H9 (cell line): Measurements from ENCODE around the gene PKD1. TPM values are rescaled to one million over a fixed set of nuclear protein-coding genes. Genes with fewer than 3 reads are reported as not detected.
"Not testable (repeated sequence)": the region's sequence is repeated elsewhere in the genome, so short reads cannot be mapped to it uniquely, and the experiment has no call there.

ENCODE experiments used
- DNase-seq: peaks from one replicate; pipeline ENCODE4 v3.0.0-alpha.2; 2017
- H2AFZ ChIP-seq: one replicate; pipeline ENCODE4 v1.6.1; 2013; ENCODE audit warnings: mild to moderate bottlenecking, low read length, control low read depth, moderate library complexity
- H2AK5ac ChIP-seq: 2 replicates; pipeline ENCODE4 v1.6.1; 2013; ENCODE audit warnings: low read length, control low read depth, mixed read lengths; ENCODE audit not compliant: insufficient read length
- H2BK120ac ChIP-seq: one replicate; pipeline ENCODE4 v1.6.1; 2013; ENCODE audit warnings: low read depth, mild to moderate bottlenecking, low read length, control low read depth, inconsistent platforms; ENCODE audit not compliant: poor library complexity, severe bottlenecking
- H2BK12ac ChIP-seq: 2 replicates; pipeline ENCODE4 v1.6.1; 2013; ENCODE audit warnings: low read length, control low read depth, mixed read lengths, low read depth; ENCODE audit not compliant: insufficient read length
- H2BK15ac ChIP-seq: 2 replicates; pipeline ENCODE4 v1.6.1; 2013; ENCODE audit warnings: low read depth, low read length, control low read depth
- H2BK20ac ChIP-seq: one replicate; pipeline ENCODE4 v1.6.1; 2013; ENCODE audit warnings: low read depth, mild to moderate bottlenecking, low read length, control low read depth, inconsistent platforms; ENCODE audit not compliant: poor library complexity, severe bottlenecking
- H2BK5ac ChIP-seq: 2 replicates; pipeline ENCODE4 v1.6.1; 2013; ENCODE audit warnings: low read length, control low read depth, mixed read lengths; ENCODE audit not compliant: insufficient read length
- H3K14ac ChIP-seq: 2 replicates; pipeline ENCODE4 v1.6.1; 2013; ENCODE audit warnings: low read length, control low read depth; ENCODE audit not compliant: insufficient read depth
- H3K18ac ChIP-seq: 2 replicates; pipeline ENCODE4 v1.6.1; 2013; ENCODE audit warnings: low read depth, mild to moderate bottlenecking, mixed read lengths, low read length, control low read depth; ENCODE audit not compliant: insufficient read length
- H3K23ac ChIP-seq: 2 replicates; pipeline ENCODE4 v1.6.1; 2013; ENCODE audit warnings: low read length, control low read depth, mixed read lengths, low read depth; ENCODE audit not compliant: insufficient read length
- H3K23me2 ChIP-seq: 2 replicates; pipeline ENCODE4 v1.6.1; 2013; ENCODE audit warnings: low read depth, mild to moderate bottlenecking, mixed read lengths, low read length, control low read depth; ENCODE audit not compliant: insufficient read length, poor library complexity, severe bottlenecking
- H3K27ac ChIP-seq: 2 replicates; pipeline ENCODE4 v1.5.1; 2013; ENCODE audit warnings: low read length, control low read depth, mixed read lengths, low read depth; ENCODE audit not compliant: insufficient read length
- H3K27me3 ChIP-seq: 2 replicates; pipeline ENCODE4 v1.6.1; 2013; ENCODE audit warnings: low read length, control low read depth, inconsistent platforms; ENCODE audit not compliant: insufficient read depth
- H3K4ac ChIP-seq: 2 replicates; pipeline ENCODE4 v1.6.1; 2013; ENCODE audit warnings: low read depth, mild to moderate bottlenecking, control low read depth, inconsistent platforms, low read length, moderate library complexity
- H3K4me1 ChIP-seq: 2 replicates; pipeline ENCODE4 v1.6.1; 2013; ENCODE audit warnings: low read length, control low read depth, inconsistent platforms; ENCODE audit not compliant: insufficient read depth
- H3K4me2 ChIP-seq: 2 replicates; pipeline ENCODE4 v1.6.1; 2013; ENCODE audit warnings: low read length, control low read depth, mixed read lengths; ENCODE audit not compliant: insufficient read length, insufficient read depth
- H3K56ac ChIP-seq: 2 replicates; pipeline ENCODE4 v1.6.1; 2013; ENCODE audit warnings: low read depth, mild to moderate bottlenecking, mixed read lengths, low read length, control low read depth; ENCODE audit not compliant: insufficient read length
- H3K79me1 ChIP-seq: 2 replicates; pipeline ENCODE4 v1.6.1; 2013; ENCODE audit warnings: low read depth, mild to moderate bottlenecking, moderate library complexity, low read length, control low read depth, inconsistent platforms; ENCODE audit not compliant: insufficient read depth, poor library complexity, severe bottlenecking
- H3K79me2 ChIP-seq: 2 replicates; pipeline ENCODE4 v1.6.1; 2013; ENCODE audit warnings: low read length, control low read depth, inconsistent platforms; ENCODE audit not compliant: insufficient read depth
- H3K9ac ChIP-seq: 2 replicates; pipeline ENCODE4 v1.6.1; 2013; ENCODE audit warnings: low read length, control low read depth, mixed read lengths; ENCODE audit not compliant: insufficient read length; ENCODE audit errors: extremely low read depth
- H3K9me3 ChIP-seq: one replicate; pipeline ENCODE4 v1.6.1; 2013; ENCODE audit warnings: low read depth, low read length, inconsistent platforms; ENCODE audit not compliant: control insufficient read depth
- H3T11ph ChIP-seq: one replicate; pipeline ENCODE4 v1.6.1; 2013; ENCODE audit warnings: mild to moderate bottlenecking, low read length, control low read depth, inconsistent platforms
- H4K20me1 ChIP-seq: one replicate; pipeline ENCODE4 v1.6.1; 2013; ENCODE audit not compliant: control insufficient read depth, insufficient read length, insufficient read depth
- H4K5ac ChIP-seq: 2 replicates; pipeline ENCODE4 v1.6.1; 2013; ENCODE audit warnings: low read depth, mild to moderate bottlenecking, mixed read lengths, low read length, control low read depth; ENCODE audit not compliant: insufficient read length
- H4K8ac ChIP-seq: replicated peaks from 2 replicates; pipeline ENCODE4 v1.6.1; 2013; ENCODE audit warnings: low read length, control low read depth, mixed read lengths, low read depth; ENCODE audit not compliant: insufficient read length
- H4K91ac ChIP-seq: 2 replicates; pipeline ENCODE4 v1.6.1; 2013; ENCODE audit warnings: low read depth, mild to moderate bottlenecking, moderate library complexity, mixed read lengths, low read length, control low read depth; ENCODE audit not compliant: insufficient read length
- H3K27ac Mint-ChIP-seq, 3 experiments: 2 replicates in 2 of 3; 3 replicates in 1 of 3; pipeline ENCODE4 v1.8.0; 2020 to 2021; ENCODE audit warnings: mixed read lengths in 3 of 3, mild to moderate bottlenecking in 1 of 3, moderate library complexity in 1 of 3
- H3K27me3 Mint-ChIP-seq: 2 replicates; pipeline ENCODE4 v1.8.0; 2021; ENCODE audit warnings: low read depth, mild to moderate bottlenecking, moderate library complexity, mixed read lengths
- H3K36me3 Mint-ChIP-seq, 3 experiments: 2 replicates in 2 of 3; 3 replicates in 1 of 3; pipeline ENCODE4 v1.8.0; 2020 to 2021; ENCODE audit warnings: low read depth in 3 of 3, mixed read lengths in 3 of 3; ENCODE audit not compliant: insufficient read depth in 1 of 3
- H3K4me1 Mint-ChIP-seq, 2 experiments: 2 replicates each; pipeline ENCODE4 v1.8.0; 2020; ENCODE audit warnings: mixed read lengths in 2 of 2
- H3K4me3 Mint-ChIP-seq, 2 experiments: 2 replicates in 1 of 2; 3 replicates in 1 of 2; pipeline ENCODE4 v1.8.0; 2020 to 2021; ENCODE audit warnings: mild to moderate bottlenecking in 2 of 2, mixed read lengths in 2 of 2, moderate library complexity in 1 of 2
- H3K9me3 Mint-ChIP-seq, 2 experiments: 2 replicates in 1 of 2; 3 replicates in 1 of 2; pipeline ENCODE4 v1.8.0; 2020; ENCODE audit warnings: mild to moderate bottlenecking in 2 of 2, mixed read lengths in 2 of 2, moderate library complexity in 1 of 2
- WGBS: extraction: QIAGEN DNeasy Blood & Tissue Kit; methylation state at CpG from one replicate; pipeline ENCODE4 v1.1.7; 2013; ENCODE audit warnings: missing lambda C conversion rate, low lambda C conversion rate, mixed read lengths; ENCODE audit not compliant: insufficient read length; ENCODE audit errors: extremely low coverage; 5-methylcytosine and 5-hydroxymethylcytosine counted together
- total RNA-seq: library from RNA; stranded (reverse); gene quantifications from 2 replicates; pipeline ENCODE4 v1.2.1, GENCODE V29; 2021

PKD1 gene
- total RNA-seq, 1 experiment from 2014 or later: 88.0 TPM

DNA sequence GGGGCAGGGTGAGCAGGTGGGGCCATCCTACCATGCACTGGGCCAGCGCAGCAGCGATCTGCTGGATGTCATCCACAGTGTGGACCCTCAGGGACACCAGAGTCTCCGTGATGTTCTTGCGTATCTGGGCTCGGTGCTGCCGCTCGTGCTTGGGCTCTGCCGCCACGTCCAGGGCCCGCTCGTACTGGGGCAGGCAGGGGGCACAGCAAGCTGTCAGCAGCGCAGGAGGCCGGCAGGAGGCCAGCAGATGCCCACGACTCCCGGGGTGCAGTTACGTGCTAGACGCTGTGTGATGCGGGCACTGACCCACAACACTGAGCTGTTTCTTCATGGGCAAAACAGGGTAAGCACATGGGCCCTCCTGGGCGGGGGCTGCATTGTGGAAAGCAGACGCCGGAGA lies 30.4 kb downstream of the PKD1 start:
- not testable (repeated sequence) for H3K9me3 Mint-ChIP-seq, H4K8ac ChIP-seq, H3K4me1 Mint-ChIP-seq, H3K4me1 ChIP-seq, H3K27me3 ChIP-seq, H3K27ac ChIP-seq, H2BK15ac ChIP-seq, H4K20me1 ChIP-seq, DNase-seq, H3K9me3 ChIP-seq, H3K23me2 ChIP-seq, H3K4me2 ChIP-seq, H3K79me1 ChIP-seq, H3K9ac ChIP-seq, H2AFZ ChIP-seq, H3K23ac ChIP-seq, H3K27me3 Mint-ChIP-seq, H3K18ac ChIP-seq, H2BK20ac ChIP-seq, H3K56ac ChIP-seq, H2BK120ac ChIP-seq, H3K4me3 Mint-ChIP-seq, H3K27ac Mint-ChIP-seq, H3K4ac ChIP-seq, H3T11ph ChIP-seq, H2BK5ac ChIP-seq, H3K79me2 ChIP-seq, H2AK5ac ChIP-seq, H3K14ac ChIP-seq, H4K91ac ChIP-seq, H2BK12ac ChIP-seq, H4K5ac ChIP-seq
- no CpG with 5 or more reads among the region's 21 CpGs for WGBS
- H3K36me3 Mint-ChIP-seq: peaks cover 7 to 29% (median 13%) of the 10 kb centered on the region in 3 experiments; a peak in 6 of 7 replicates

GRCh38 chr16:2104464-2104863 lies 31.2 kb downstream of the PKD1 start:
- H3K9ac ChIP-seq, H3K18ac ChIP-seq, H3K23me2 ChIP-seq, H3K4me1 Mint-ChIP-seq, H3K79me1 ChIP-seq, H3K27ac Mint-ChIP-seq, H3K4me1 ChIP-seq, H4K91ac ChIP-seq, H4K20me1 ChIP-seq, H3K4me2 ChIP-seq, H3K56ac ChIP-seq, DNase-seq, H2AK5ac ChIP-seq, H3K14ac ChIP-seq, H3K27me3 Mint-ChIP-seq, H4K5ac ChIP-seq, H2BK20ac ChIP-seq, H3K4me3 Mint-ChIP-seq, H2BK5ac ChIP-seq, H4K8ac ChIP-seq, H3T11ph ChIP-seq, H2BK120ac ChIP-seq, H3K79me2 ChIP-seq, H3K4ac ChIP-seq, H2AFZ ChIP-seq, H2BK12ac ChIP-seq, H3K9me3 Mint-ChIP-seq, H3K27ac ChIP-seq, H3K9me3 ChIP-seq, H3K23ac ChIP-seq, H3K27me3 ChIP-seq, H2BK15ac ChIP-seq: not testable (repeated sequence)
- no CpG with 5 or more reads among the region's 20 CpGs for WGBS
- H3K36me3 Mint-ChIP-seq: peaks cover 7 to 25% (median 11%) of the 10 kb centered on the region in 3 experiments; a peak in 6 of 7 replicates
